ENCODE data around the gene CHD2.

Gene CHD2

DNA sequence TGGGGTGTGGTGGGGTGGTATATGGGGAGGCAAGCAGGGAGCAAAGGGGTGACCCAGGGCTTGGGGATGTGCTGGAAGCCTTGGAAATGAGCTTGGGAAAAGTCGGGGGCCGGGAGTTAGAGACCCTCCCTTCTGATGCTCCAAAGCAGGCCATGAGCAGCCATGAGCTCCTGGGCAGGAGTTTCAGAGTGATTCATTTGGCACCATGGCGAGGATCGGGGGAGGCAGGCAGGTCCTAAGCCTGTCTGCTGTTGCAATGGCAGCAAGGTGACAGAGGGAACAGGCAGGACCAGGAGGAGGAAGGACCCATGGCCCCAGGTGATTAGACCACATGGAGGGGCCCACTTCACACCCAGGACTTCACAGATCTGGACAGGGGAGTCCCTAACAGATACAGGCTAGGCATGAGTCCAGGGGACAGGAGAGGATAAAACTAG lies 167.5 kb downstream of the CHD2 start:
- no peak for DNase-seq (ENCODE audit: low read depth)

DNA sequence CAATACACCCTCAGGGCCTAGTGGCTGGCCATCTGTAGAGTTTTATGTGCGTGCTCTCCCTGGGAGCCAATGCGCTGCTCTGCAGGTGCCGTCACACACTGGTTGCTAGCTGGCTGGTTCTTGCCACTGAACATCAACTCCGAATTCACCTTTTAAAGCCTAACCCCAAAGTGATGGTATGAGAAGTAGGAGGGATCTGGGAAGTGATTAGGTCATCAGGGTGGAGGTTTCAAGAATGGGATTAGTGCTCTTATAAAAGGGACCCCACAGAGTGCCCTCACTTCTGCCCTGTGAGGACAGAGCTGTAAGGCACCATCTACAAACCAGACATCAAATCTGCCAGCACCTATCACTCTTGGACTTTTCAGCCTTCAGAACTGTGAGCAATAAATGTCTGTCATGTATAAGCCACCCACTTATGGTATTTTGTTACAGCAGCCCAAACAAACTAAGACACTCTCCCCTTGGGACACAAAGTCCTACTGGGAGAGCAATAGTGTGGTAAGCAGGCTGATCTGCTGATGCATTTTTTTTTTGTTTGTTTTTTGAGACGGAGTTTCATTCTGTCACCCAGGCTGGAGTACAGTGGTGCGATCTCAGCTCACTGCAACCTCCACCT lies 168.6 kb downstream of the CHD2 start:
- no peak for DNase-seq (ENCODE audit: low read depth)

DNA sequence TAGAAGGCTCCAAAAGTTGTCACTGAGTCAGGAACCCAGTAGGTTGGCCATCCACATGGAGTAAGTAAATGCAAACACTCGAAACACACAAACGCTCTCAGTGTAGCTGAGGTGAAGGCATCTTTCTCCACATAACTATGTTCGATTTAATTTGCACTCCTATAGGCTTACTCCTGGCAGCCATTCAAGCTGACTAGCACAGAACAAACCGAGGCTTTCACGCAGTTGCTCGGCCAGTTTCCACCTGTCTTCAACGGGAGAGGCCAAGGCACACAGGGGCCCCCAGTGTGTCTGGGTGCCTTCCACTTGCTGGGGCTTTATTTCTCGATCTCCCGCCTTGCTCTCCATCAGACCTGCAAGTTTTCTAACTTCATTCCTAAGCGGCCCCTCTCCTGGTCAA lies 170.0 kb downstream of the CHD2 start:
- DNase-seq (ENCODE audit: low read depth) = no peak

DNA sequence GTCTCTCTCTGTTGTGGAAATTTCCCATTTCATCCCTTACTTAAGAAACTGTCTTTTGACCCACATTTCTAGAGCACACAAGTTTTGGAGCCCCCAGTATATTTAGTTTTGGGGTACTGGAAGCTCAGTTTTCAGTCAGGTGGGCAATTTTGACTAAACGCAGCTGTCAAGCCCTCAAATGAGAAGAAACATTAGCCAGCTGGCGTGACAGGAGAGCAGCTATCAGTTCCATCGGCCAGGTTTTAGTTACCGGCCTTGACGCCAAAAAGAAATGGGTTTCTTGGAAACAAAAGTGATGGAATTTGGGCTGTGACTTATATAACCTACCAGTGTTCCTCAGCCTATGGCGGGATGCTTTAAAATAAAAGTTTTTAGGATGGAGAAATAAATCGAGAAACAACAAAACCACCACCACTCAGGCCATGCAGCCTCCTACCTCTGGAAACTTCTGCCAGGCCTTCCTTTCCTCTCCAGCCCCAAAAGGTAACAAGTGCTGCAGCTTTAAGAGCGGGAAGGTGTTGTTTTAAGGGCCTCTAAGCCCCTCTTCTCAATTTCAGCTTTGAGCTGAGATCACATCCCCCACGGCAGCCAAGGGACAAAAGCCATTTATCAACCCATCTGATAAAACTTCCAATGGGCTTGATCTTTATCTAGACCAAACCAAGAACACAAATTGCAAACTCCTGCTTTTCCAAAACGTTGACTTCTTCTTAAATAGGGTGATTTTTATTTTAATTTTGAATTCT lies 170.6 kb downstream of the CHD2 start:
- DNase-seq (ENCODE audit: low read depth) = no peak

DNA sequence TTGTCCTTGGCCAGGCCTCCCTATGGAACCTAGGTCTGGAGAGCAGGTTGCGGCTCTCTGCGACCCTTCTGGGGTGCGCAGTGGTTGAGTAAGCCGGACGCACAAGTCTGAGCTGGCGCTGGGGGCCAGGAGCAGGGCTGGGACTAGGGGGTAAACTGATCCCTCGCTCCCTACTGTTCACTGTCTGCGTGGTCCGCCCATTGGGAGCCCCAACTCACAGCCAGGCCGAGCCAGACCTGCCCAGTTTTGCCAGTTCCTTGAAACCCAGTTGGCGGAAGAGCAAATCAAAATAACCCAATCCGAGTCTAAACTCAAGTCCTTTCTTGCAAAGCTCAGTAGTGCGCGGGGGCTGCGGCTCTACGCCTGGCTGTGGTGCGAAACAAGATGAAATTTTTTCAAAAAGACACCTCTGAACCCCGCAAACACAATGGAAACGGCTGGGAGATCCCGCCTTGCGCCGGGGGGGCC lies 171.4 kb downstream of the CHD2 start:
- DNase-seq (ENCODE audit: low read depth) = no peak

DNA sequence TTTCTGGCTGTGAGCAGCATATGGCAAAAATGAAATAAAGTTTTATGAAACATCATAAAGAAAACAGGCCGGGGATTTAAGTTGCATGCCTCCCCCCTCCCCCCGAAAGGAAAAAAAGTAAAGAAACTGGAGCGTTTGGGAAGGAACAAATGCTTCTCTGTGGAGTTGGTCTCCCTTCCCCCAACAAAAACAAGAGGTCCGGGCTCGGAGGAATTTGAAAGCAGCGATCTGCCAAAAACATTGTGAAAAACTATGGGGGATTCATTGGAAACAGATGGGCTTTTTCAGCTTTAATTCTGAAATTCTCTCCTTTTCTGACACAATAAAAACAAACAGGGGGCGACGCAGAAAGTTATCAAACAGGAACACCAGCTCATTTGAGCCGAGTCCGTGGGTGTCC lies 171.9 kb downstream of the CHD2 start:
- DNase-seq (ENCODE audit: low read depth) = no peak

DNA sequence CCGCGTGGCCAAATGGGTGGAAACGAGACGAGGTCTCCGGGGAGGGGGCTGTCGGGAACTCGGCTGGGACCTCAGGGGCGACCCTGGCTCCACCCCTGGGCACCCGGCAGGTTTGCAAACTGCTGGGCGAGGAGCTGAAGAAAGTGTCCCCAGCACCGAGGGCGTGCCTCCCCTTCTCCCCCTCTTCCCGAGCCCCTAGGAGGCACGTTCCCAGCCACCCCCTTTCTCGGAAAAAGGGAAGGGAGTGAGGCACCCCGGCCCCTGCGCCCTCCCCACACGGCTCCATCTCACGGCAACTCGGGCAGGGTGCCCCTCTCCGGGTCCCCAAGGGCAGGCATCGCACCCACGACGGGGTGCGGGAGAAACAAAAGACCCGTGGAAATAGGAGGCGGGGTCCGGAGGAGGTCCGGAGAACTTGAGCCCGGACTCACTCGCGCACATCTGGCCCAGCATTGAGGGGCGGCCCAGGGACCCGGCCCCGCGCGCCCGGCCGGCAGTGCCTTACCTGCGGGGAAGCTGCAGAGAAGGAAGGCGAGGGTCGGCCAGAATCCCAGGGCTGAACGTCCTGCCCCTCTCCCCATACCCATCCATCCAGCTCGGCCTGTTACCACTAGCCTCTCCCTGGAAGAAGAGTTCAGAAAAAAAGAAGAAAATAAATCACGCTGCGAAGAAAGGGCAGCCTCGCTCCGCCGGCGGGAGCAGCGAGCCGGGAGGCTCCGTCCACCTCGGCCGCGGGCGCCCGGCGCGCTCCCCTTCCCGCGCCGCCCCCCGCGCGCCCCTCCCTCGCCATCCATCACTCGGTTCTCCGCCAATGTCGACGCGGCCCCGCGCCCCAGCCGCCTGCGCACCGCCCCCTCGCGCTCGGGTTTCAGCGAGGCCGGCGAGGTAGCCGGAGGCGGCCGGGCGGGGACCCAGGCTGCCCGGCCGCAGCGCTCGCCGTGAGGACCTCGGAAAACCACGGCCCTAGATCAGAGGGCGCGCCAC lies 172.6 kb downstream of the CHD2 start:
- DNase-seq (ENCODE audit: low read depth) = no peak

DNA sequence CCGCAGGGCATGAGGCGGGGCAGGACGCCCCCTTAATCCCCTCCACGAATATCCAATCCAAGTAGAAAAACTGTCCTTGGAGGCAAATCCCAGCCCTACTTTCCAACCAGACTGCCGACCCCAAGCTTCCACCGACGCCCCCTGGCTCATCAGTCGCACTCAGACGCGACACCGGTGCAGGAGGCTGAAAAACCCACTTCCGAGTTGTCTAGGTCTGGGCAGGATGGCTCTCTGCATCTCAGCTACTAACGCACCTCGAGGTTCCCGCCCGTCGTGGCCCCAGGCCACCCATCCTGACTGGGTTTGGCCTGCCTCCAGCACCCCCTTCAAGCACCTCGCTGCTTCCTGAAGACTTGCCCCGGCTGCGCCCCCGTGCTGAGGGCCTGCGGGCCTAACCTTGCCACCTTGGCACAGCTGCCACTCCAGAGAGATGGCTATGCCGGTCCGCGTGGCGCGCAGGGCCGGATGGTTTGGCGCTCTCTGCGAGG lies 173.4 kb downstream of the CHD2 start:
- DNase-seq (ENCODE audit: low read depth) = no peak

DNA sequence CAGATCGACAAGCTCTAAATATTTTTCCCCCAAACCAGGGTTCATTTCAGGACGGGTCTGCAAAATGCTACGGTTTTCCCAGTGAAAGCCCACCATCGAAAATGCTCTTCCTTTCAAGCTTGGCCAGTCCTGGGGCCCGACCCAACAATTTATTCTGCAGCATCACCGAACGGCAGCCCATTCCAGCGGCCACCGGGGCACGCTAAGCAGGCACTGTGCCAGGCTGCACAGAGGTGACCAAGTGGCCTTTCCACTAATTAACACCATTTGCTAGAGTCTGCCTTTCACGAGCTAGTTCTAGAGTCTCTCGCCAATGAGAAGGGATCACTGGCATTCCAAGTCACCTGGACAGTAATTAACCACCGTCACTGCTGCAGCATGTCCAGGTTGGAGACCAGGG lies 174.5 kb downstream of the CHD2 start:
- no peak for DNase-seq (ENCODE audit: low read depth)

DNA sequence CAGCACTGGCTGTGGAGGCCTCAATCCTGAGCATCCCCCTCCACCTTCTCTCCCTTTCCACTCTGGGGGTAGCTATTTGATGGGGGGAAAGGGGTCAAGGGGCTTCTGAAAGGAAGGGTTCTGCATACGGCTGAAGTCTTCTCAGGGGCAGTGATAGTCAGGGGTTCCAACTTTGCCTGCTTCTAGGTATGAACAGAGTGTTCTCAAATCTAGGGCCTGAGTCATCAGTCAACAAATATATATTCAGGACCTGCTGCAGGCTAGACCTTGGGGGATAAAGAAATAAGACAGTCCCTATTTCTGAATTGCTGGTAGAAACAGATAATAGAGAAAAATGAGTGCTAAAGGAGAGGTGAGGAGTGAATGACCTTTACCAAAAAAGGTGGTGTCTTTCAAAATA lies 176.1 kb downstream of the CHD2 start:
- DNase-seq (ENCODE audit: low read depth) = no peak

DNA sequence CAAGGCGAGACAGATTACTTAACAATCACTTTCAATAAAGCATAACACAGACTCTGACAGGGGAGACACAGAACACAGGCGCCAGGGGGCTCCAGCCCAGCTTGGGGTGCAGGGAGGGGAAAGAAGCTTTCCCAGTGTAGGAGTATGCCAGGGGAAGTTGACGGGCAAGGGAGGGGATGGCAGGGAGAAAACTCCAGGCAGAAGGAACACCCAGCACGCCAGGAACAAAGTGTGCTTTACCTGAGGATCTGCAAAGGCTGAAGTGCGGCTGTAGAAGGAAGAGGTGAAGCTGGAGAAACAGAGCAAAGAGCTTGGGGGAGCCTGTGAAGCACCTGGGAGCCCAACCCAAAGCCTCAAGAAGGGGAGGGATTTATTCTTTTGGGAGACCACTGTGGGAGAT lies 176.8 kb downstream of the CHD2 start:
- DNase-seq (ENCODE audit: low read depth) = no peak
